ENCODE measurements around the gene MAP4K2. TPM values are rescaled to one million over a fixed set of nuclear protein-coding genes. Genes with fewer than 3 reads are reported as not detected.

The MAP4K2 gene
- total and polyA plus RNA-seq, 2 of the 13 experiments (the other 11 are each of a cell fraction or from before 2014, with no cell fraction given) = 8.3 to 17.6 TPM

DNA sequence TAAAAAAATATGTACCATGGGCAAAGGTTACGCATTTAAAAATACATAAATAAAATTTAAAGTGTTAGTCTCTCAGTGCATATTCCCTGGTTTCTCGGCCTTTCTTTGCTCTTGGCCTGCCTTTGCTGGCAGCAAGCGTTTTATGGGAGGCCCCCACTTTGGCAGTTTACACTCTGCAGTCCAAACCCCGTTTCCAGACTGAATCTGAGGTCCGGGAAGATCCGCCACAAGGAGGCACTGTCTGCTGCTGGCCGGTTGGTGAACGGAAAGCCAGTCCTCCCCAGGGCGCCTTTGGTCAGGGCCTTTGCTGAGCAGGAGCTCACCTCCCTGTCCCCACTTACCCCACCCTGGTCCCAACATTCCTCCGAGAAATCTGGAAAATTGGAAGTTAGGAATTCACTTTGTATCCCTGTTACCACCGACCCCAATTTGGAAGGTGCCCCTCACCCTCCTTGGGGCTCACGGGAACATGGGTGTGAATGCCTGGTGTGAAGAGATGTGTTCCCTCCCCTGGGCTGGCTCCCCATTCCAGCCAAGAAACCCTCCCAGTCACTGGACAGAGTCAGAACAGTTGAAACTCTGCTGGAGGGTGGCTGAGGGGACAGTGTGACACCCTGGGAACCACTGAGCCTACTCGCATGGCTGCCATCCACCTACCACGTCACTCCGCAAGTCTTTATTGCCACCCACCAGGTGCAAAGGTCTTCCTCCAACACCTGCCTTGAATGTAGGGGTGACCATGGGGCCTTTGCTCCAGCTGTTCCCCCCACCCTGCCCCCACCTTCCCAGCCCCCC lies 15.3 kb downstream of the MAP4K2 start (continued):
- TF ChIP-seq, protein P1, sequence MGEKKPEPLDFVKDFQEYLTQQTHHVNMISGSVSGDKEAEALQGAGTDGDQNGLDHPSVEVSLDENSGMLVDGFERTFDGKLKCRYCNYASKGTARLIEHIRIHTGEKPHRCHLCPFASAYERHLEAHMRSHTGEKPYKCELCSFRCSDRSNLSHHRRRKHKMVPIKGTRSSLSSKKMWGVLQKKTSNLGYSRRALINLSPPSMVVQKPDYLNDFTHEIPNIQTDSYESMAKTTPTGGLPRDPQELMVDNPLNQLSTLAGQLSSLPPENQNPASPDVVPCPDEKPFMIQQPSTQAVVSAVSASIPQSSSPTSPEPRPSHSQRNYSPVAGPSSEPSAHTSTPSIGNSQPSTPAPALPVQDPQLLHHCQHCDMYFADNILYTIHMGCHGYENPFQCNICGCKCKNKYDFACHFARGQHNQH (CRISPR knock-in tag; IDR thresholded peaks at IDR 0.05) = 0 out of 2 replicates have a peak, but pooled peaks have one; percentile 31
- TF ChIP-seq ZNF296 (CRISPR knock-in tag; conservative IDR thresholded peaks at IDR 0.05) (no peak), SNRNP70 (IDR thresholded peaks at IDR 0.05; ENCODE audit: low read depth, low read length) (no peak), FOXK1 (CRISPR knock-in tag; IDR thresholded peaks at IDR 0.05; ENCODE audit: borderline replicate concordance, low read depth) (no peak), YY1 (IDR thresholded peaks at IDR 0.05; ENCODE audit: insufficient read depth, insufficient replicate concordance, low read depth, low read length) (no peak), MBNL3 (CRISPR knock-in tag; conservative IDR thresholded peaks at IDR 0.05) (no peak), JARID2 (CRISPR knock-in tag; IDR thresholded peaks at IDR 0.05; ENCODE audit: insufficient replicate concordance) (no peak), NFYB (CRISPR knock-in tag; IDR thresholded peaks at IDR 0.05) (no peak), SALL1 (CRISPR knock-in tag; IDR thresholded peaks at IDR 0.05) (peak; percentile 42; the same call in 1 of the 2 replicates), TBX2 (CRISPR knock-in tag; IDR thresholded peaks at IDR 0.05; ENCODE audit: borderline replicate concordance) (no peak), ZNF567 (CRISPR knock-in tag; IDR thresholded peaks at IDR 0.05; ENCODE audit: borderline replicate concordance) (no peak), ETV5 (CRISPR knock-in tag; IDR thresholded peaks at IDR 0.05; ENCODE audit: borderline replicate concordance) (no peak), ZBTB7A (CRISPR knock-in tag; IDR thresholded peaks at IDR 0.05) (no peak), TP53 (CRISPR knock-in tag; conservative IDR thresholded peaks at IDR 0.05) (0 out of 2 replicates have a peak, but pooled peaks have one; percentile 51), CHD4 (IDR thresholded peaks at IDR 0.05; ENCODE audit: borderline replicate concordance, low read length) (no peak), EEA1 (CRISPR knock-in tag; IDR thresholded peaks at IDR 0.05; ENCODE audit: borderline replicate concordance) (no peak), SRSF1 (optimal IDR thresholded peaks at IDR 0.05; ENCODE audit: low read depth, low read length) (no peak), ZMYM3 (CRISPR knock-in tag; IDR thresholded peaks at IDR 0.05) (0 out of 2 replicates have a peak, but pooled peaks have one; percentile 31), MZF1 (CRISPR knock-in tag; IDR thresholded peaks at IDR 0.05; ENCODE audit: borderline replicate concordance) (no peak), RAD21 (CRISPR knock-in tag; IDR thresholded peaks at IDR 0.05) (peak; percentile 78)
- TF ChIP-seq, protein P2, sequence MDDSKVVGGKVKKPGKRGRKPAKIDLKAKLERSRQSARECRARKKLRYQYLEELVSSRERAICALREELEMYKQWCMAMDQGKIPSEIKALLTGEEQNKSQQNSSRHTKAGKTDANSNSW (CRISPR knock-in tag; IDR thresholded peaks at IDR 0.05; ENCODE audit: borderline replicate concordance) = no peak
- TF ChIP-seq, protein P3, sequence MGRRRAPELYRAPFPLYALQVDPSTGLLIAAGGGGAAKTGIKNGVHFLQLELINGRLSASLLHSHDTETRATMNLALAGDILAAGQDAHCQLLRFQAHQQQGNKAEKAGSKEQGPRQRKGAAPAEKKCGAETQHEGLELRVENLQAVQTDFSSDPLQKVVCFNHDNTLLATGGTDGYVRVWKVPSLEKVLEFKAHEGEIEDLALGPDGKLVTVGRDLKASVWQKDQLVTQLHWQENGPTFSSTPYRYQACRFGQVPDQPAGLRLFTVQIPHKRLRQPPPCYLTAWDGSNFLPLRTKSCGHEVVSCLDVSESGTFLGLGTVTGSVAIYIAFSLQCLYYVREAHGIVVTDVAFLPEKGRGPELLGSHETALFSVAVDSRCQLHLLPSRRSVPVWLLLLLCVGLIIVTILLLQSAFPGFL (CRISPR knock-in tag; IDR thresholded peaks at IDR 0.05) = no peak
- TF ChIP-seq, protein P4, sequence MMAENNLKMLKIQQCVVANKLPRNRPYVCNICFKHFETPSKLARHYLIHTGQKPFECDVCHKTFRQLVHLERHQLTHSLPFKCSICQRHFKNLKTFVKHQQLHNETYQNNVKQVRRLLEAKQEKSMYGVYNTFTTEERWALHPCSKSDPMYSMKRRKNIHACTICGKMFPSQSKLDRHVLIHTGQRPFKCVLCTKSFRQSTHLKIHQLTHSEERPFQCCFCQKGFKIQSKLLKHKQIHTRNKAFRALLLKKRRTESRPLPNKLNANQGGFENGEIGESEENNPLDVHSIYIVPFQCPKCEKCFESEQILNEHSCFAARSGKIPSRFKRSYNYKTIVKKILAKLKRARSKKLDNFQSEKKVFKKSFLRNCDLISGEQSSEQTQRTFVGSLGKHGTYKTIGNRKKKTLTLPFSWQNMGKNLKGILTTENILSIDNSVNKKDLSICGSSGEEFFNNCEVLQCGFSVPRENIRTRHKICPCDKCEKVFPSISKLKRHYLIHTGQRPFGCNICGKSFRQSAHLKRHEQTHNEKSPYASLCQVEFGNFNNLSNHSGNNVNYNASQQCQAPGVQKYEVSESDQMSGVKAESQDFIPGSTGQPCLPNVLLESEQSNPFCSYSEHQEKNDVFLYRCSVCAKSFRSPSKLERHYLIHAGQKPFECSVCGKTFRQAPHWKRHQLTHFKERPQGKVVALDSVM (CRISPR knock-in tag; IDR thresholded peaks at IDR 0.05) = no peak
- TF ChIP-seq, protein P5, sequence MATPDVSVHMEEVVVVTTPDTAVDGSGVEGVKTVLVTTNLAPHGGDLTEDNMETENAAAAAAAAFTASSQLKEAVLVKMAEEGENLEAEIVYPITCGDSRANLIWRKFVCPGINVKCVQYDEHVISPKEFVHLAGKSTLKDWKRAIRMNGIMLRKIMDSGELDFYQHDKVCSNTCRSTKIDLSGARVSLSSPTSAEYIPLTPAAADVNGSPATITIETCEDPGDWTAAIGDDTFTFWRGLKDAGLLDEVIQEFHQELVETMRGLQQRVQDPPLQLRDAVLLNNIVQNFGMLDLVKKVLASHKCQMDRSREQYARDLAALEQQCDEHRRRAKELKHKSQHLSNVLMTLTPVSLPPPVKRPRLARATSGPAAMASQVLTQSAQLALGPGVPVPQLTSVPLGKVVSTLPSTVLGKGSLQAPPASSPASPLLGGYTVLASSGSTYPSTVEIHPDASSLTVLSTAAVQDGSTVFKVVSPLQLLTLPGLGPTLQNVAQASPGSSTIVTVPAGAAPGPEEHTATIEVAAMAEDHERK (CRISPR knock-in tag; IDR thresholded peaks at IDR 0.05; ENCODE audit: low read depth) = no peak
